ENCODE results near the gene GRB14.
"Not testable (repeated sequence)": the region's sequence is repeated elsewhere in the genome, so short reads cannot be mapped to it uniquely, and the experiment has no call there.

The GRB14 gene

GRCh38 chr2:164620873-164621763 is at the start of gene GRB14:
Gene GRB14, minus strand, starts transcription at chr2:164621482. Its CDS starts 173 bp downstream, at chr2:164621309.
- DNase-seq (ENCODE audit: low read depth), result no peak

- no peak for DNase-seq (ENCODE audit: low read depth)
Observed at GRCh38 chr2:164669291-164669690, 48.0 kb upstream of the GRB14 start.

- no peak for DNase-seq (ENCODE audit: low read depth)
Observed at GRCh38 chr2:164667566-164667965, 46.3 kb upstream of the GRB14 start.

GRCh38 chr2:164664070-164664469 is 42.8 kb upstream of the GRB14 start:
- DNase-seq (ENCODE audit: low read depth), result no peak

GRCh38 chr2:164662868-164663631 is 41.8 kb upstream of the GRB14 start:
- DNase-seq (ENCODE audit: low read depth), result no peak

GRCh38 chr2:164662066-164662465 is 40.8 kb upstream of the GRB14 start:
- no peak for DNase-seq (ENCODE audit: low read depth)

GRCh38 chr2:164661349-164661748 is 40.1 kb upstream of the GRB14 start:
- no peak for DNase-seq (ENCODE audit: low read depth)

GRCh38 chr2:164657129-164657528 is 35.8 kb upstream of the GRB14 start:
- DNase-seq (ENCODE audit: low read depth), result no peak

GRCh38 chr2:164655750-164656149 is 34.5 kb upstream of the GRB14 start:
- DNase-seq (ENCODE audit: low read depth), result no peak

GRCh38 chr2:164655336-164655735 is 34.1 kb upstream of the GRB14 start:
- no peak for DNase-seq (ENCODE audit: low read depth)

- no peak for DNase-seq (ENCODE audit: low read depth)
Observed at GRCh38 chr2:164651361-164651760, 30.1 kb upstream of the GRB14 start.

- DNase-seq (ENCODE audit: low read depth), result no peak
Observed at GRCh38 chr2:164644036-164644700, 22.9 kb upstream of the GRB14 start.

- no peak for DNase-seq (ENCODE audit: low read depth)
Observed at GRCh38 chr2:164642946-164643555, 21.8 kb upstream of the GRB14 start.

- no peak for DNase-seq (ENCODE audit: low read depth)
Observed at GRCh38 chr2:164642268-164642667, 21.0 kb upstream of the GRB14 start.

- not testable (repeated sequence) for DNase-seq (ENCODE audit: low read depth)
Observed at GRCh38 chr2:164628319-164628718, 7.0 kb upstream of the GRB14 start.

- no peak for DNase-seq (ENCODE audit: low read depth)
Observed at GRCh38 chr2:164625378-164625971, 4.2 kb upstream of the GRB14 start.

- no peak for DNase-seq (ENCODE audit: low read depth)
Observed at GRCh38 chr2:164624316-164624715, 3.0 kb upstream of the GRB14 start.

GRCh38 chr2:164622338-164623106 is 1.2 kb upstream of the GRB14 start:
- no peak for DNase-seq (ENCODE audit: low read depth)

GRCh38 chr2:164621764-164622105 is 453 bp upstream of the GRB14 start:
- no peak for DNase-seq (ENCODE audit: low read depth)

GRCh38 chr2:164620457-164620856 is 825 bp downstream of the GRB14 start:
- no peak for DNase-seq (ENCODE audit: low read depth)

- DNase-seq (ENCODE audit: low read depth), result no peak
Observed at GRCh38 chr2:164617466-164617865, 3.8 kb downstream of the GRB14 start.

Measured in fibroblast of the conjunctiva (primary cell).